ENCODE results near the gene RFNG.

RFNG gene

DNA sequence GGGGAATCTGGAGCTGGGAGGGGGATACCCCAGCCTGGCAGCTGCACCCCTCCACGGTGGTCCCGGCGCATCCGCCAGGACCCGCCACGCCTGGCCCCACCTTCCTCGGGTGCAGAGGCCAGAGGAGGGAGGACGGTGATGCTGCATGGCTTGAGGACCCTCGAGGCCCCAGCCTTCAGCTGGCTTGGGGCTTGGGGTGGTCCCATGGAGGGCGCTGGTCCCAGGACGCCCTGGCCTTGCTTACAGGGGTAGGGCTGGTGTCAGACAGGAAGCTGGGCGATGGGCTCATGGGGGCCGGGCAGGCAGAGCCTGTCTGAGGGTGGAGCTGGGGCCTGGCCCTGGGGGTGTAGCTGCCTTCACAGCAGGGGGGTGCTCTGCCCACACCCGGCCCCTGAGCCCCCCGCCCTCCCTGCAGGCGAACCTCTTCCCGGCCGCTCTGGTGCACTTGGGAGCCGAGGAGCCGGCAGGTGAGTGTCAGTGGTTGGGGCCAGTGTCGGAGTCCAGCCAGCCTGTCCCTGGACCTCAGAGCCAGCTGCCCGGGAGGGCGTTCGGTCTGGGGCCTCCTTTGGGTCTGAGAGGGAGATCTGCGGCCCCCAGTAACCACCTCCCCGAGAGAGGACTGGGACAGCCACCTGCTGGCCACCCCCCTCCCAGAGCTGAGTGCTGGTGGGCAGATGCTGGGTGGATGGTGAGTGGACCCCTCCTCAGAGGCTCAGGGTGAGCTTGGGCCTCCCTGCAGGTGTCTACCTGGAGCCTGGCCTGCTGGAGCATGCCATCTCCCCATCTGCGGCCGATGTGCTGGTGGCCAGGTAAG lies 35.3 kb downstream of the RFNG start:
- Mint-ChIP-seq H3K27me3 (no peaks in the 10 kb centered on the region), H3K4me3 (no peak overlapping the region), H3K27ac (no peak overlapping the region), H3K36me3 (ENCODE audit: low read depth) (peaks cover 4% of the 10 kb centered on the region), H3K4me1 (peaks cover 3% of the 10 kb centered on the region), H3K9me3 (no peaks in the 10 kb centered on the region)
- no peak for DNase-seq
- ATAC-seq = no peak

DNA sequence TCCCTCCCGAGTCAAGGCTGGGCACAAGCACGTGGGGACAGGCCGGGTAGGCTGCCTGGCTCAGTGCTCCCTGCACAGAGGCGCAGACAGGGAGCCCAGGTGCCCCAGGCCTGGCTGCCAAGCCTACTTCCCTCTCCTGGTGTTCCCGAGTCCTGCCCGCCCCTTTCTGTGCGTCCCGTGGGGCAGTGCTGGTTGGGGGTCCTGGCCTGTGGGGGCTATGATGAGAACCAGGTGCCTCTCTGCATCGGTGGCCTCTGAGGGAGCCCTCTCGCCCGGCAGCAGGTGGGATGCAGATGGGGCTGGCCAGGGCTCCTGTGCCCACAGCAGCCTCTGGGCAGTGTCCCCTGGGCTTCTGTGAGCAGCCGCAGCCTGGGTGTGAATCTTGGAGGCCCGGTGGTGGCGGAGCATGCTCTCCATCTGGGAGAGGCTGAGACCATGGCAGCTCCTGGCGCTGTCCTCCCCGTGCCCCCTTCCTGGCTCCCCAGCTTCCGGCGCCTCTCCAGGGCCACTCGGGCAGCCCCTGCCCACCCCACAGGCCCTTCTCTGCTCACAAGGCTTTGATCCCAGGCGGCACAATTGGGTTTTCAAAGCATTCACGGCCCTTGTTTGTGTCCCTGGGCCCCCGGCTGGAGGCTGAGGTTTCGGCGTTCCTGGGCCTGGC lies 36.2 kb downstream of the RFNG start:
- Mint-ChIP-seq H3K4me1 (no peaks in the 10 kb centered on the region), H3K27ac (no peak overlapping the region), H3K9me3 (no peaks in the 10 kb centered on the region), H3K36me3 (ENCODE audit: low read depth) (peaks cover 4% of the 10 kb centered on the region), H3K27me3 (no peaks in the 10 kb centered on the region), H3K4me3 (no peak overlapping the region)
- DNase-seq (no peak), ATAC-seq (no peak)

DNA sequence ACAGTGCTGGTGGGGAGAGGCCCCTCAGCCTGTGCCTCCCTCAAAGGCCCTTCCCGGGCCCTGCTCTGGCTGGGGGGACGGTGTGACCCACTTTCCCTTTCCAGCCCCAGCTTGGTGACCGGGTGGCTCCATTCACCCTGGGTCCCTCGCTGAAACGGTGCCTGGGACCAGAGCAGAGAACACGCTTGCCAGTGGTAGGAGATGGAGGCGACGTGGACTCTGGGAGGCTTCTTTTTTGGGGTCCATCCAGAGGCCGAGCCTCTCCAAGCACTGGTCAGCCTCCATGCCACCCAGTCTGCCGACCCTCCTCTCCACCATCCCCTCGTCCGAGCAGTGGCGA lies 36.7 kb downstream of the RFNG start:
- no peak overlapping the region for H3K27ac Mint-ChIP-seq
- H3K4me3 Mint-ChIP-seq = no peak overlapping the region
- no peaks in the 10 kb centered on the region for H3K27me3 Mint-ChIP-seq
- ATAC-seq (no peak), DNase-seq (no peak)
- no peaks in the 10 kb centered on the region for H3K4me1 Mint-ChIP-seq
- H3K9me3 Mint-ChIP-seq = no peaks in the 10 kb centered on the region
- H3K36me3 Mint-ChIP-seq (ENCODE audit: low read depth) = peaks cover 4% of the 10 kb centered on the region

DNA sequence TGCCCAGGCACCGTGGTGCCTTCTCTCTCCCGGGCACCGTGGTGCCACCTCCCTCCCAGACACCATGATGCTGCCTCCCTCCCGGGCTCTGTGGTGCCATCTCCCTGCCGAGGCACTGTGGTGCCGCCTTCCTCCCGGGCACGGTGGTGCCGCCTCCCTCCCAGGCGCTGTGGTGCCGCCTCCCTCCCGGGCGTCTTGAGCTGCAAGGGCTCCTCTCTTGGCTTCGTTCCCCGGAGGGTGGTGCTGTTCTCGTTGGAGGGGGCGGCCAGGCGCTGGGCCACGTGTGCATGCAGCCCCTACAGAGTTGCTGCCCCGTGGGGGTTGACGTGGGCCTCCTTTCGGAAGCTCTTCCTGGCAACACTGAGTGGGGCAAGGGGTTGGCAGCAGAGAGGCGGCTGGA lies 37.2 kb downstream of the RFNG start:
- Mint-ChIP-seq H3K36me3 (ENCODE audit: low read depth) (peaks cover 4% of the 10 kb centered on the region), H3K9me3 (no peaks in the 10 kb centered on the region), H3K4me3 (no peak overlapping the region), H3K4me1 (peaks cover 4% of the 10 kb centered on the region), H3K27me3 (no peaks in the 10 kb centered on the region), H3K27ac (no peak overlapping the region)
- DNase-seq (no peak), ATAC-seq (no peak)

DNA sequence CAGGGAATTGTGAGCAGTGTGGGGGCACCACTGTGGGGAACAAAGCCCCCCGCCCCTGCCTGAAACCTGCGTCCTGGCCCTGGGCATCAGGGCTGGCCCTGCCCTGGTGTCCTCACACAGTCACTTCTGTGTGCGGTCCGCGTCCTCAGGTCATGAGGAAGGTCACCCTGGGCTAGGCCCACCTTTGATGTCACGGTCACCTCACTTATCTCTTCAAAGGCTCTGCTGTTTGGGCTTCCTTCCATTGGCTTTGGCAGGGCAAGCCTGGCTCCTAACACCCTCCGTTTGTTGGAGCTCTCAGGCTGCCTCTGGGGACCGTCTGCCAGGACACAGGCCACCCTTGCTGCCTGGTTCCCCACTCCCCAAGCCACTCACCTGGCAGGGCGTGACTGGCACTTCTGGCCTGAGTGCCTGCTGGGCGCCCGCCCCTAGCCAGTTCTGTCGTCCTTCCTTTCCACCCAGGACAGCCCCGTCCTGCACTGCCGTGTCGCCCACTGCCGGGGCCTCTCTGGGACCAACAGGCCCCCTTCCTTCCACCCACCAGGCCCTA lies 37.8 kb downstream of the RFNG start:
- no peak overlapping the region for H3K4me3 Mint-ChIP-seq
- no peaks in the 10 kb centered on the region for H3K9me3 Mint-ChIP-seq
- no peak for DNase-seq
- no peaks in the 10 kb centered on the region for H3K27me3 Mint-ChIP-seq
- H3K27ac Mint-ChIP-seq = no peak overlapping the region
- H3K36me3 Mint-ChIP-seq (ENCODE audit: low read depth) = peaks cover 4% of the 10 kb centered on the region
- peaks cover 4% of the 10 kb centered on the region for H3K4me1 Mint-ChIP-seq
- ATAC-seq = no peak

DNA sequence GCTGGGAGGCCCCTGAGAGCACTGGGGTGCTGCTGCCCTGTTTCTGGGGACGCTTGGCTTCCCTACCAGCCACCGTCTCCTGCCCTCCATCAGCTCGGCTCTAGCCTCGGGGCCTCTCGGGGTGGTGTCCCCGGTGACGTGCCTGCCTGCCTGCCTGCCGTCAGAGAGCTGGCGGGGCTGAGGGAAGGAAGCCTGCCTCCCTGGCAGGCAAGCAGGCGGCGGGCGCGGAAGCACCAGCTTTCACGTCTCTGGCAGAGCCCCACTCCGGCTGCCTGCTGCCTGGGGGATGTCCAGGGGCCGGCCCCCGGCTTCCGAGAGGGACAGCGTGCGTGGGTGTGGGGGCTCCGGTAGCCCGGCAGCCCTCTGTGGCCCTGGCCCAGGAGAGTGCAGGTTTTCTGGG lies 38.3 kb downstream of the RFNG start:
- H3K4me1 Mint-ChIP-seq = peaks cover 4% of the 10 kb centered on the region
- H3K9me3 Mint-ChIP-seq = no peaks in the 10 kb centered on the region
- DNase-seq (no peak), ATAC-seq (no peak)
- no peak overlapping the region for H3K4me3 Mint-ChIP-seq
- H3K27ac Mint-ChIP-seq = no peak overlapping the region
- H3K27me3 Mint-ChIP-seq = no peaks in the 10 kb centered on the region
- no peaks in the 10 kb centered on the region for H3K36me3 Mint-ChIP-seq (ENCODE audit: low read depth)

DNA sequence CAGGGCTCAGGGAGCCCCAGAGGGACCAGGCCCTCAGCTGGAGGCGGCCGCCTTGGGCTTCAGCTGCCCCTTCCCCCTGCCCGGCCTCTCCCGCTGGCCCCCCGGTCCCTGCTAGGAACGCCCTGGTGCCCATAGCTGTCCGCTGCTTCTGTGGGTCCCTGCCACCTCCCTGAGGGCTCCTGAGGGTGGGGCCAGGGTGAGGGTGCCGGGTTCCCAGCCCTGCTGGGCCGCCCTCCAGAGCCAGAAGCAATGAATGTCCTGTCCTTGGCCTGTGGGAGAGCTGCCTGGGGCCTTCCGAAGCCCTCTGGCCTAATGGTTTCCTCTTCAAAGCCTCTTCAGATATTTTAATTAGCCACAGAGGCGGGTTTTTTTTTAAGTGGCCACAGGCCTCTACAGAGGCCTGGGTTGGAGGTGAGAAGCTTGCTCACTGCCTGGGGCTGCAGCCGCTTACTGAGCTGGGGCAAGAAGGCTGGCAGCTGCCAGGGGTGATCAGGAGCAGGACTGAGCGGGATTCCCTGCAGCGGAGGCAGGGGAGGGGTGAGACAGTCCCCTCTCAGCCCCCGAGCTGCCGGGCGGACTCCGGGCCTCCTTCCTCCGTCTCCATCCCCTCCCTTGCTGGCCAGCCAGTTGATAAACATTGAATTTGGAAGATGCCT lies 38.8 kb downstream of the RFNG start:
- Mint-ChIP-seq H3K27ac (no peak overlapping the region), H3K9me3 (no peaks in the 10 kb centered on the region), H3K36me3 (ENCODE audit: low read depth) (no peaks in the 10 kb centered on the region), H3K27me3 (no peaks in the 10 kb centered on the region), H3K4me1 (peaks cover 4% of the 10 kb centered on the region), H3K4me3 (no peak overlapping the region)
- DNase-seq = no peak
- no peak for ATAC-seq

DNA sequence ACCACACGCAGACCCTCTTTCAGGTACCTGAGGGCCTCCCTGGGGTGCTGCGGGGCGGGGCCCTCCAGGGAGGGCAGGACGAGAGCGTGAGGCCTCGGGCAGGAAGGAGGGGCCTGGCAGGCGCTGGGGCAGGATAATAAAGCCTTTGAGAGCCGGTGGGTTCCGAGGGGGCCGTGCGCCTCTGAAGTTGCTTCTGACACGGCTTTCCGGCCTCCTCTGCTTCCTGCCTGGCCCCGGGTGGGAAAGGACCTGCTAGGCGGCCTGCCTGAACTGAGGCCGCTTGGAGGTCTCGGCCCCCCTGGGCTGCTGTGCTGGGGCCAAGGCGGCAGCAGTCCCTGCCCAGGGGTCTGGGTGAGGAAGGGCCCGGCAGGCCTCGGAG lies 39.4 kb downstream of the RFNG start:
- DNase-seq (no peak), ATAC-seq (no peak)
- no peaks in the 10 kb centered on the region for H3K27me3 Mint-ChIP-seq
- H3K9me3 Mint-ChIP-seq = no peaks in the 10 kb centered on the region
- H3K4me3 Mint-ChIP-seq = no peak overlapping the region
- peaks cover 4% of the 10 kb centered on the region for H3K4me1 Mint-ChIP-seq
- H3K27ac Mint-ChIP-seq = no peak overlapping the region
- H3K36me3 Mint-ChIP-seq (ENCODE audit: low read depth) = no peaks in the 10 kb centered on the region

DNA sequence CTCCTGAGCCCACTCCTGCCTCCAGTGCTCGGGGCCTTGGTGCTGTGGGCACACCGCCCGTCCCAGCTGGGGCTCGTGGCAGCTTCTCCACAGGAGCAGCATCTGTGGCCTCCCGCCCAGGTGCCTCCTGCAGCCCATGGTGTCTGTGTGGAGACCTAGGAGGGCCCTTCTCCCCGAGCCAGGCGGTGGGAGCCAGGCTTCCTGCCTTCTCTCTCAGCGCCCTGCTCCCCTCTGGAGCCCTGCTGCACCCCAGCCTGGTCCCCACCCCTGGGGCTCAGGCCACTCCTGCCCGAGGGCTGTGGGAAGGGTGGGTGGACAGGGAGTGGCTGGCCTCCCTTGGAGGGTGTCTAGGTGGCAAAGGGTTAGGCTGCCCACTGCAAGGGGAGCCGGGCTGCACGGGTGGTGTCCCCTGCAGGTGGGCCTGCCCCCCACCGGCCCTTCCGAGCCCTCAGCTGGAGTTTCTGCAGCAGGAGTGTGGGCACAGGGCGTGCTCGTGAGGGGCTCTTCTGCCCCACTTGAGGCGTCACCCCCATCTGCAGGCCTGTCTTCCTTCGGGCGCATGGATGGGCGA lies 39.9 kb downstream of the RFNG start:
- peaks cover 4% of the 10 kb centered on the region for H3K4me1 Mint-ChIP-seq
- no peaks in the 10 kb centered on the region for H3K27me3 Mint-ChIP-seq
- no peaks in the 10 kb centered on the region for H3K9me3 Mint-ChIP-seq
- H3K36me3 Mint-ChIP-seq (ENCODE audit: low read depth) = no peaks in the 10 kb centered on the region
- ATAC-seq (no peak), DNase-seq (no peak)
- H3K4me3 Mint-ChIP-seq = no peak overlapping the region
- no peak overlapping the region for H3K27ac Mint-ChIP-seq

DNA sequence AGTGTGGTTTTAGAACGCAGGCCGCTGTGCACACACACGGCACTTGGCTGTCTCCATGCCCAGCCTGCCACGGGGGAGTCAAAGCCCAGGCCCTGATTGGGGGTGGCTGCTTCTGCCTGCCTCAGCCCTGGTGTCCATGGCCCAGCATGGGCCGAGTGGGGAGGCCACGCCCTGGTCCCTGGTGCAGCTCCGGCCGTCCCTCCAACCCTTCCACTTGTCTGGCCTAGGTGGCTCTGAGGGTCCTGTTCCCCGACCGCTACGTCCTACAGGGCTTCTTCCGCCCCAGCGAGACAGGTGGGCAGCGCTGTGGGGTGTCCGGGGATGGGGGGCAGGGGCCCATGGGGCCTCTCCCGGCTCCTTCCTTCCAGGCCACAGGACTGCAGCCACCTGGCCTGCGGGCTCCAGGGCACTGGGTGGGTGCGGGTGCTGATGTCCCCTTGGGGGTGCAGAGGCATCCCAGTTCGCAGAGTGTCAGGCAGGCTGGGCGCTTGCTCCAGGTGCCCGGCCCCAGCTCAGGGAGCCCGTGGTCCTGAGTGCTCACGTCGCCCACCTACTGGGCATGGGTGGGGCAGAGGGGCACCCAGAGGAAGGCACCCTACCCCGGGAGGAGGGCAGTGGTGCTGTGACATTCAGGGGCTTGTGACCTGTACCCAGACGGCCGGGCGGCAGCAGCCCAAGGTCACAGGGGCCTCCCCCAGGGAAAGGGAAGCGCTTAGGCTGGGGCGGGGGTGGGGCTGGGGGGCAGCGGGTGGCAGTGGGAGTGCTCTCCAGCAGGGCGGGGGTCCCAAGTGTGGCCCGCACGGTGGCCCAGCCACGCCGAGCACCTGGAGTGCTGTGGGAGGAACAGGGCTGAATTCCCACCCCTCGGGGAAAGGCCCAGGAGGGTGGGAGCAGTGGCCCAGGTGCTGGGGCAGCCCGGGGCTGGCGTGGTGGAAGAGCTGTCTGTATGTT lies 40.8 kb downstream of the RFNG start:
- Mint-ChIP-seq H3K36me3 (ENCODE audit: low read depth) (no peaks in the 10 kb centered on the region), H3K4me3 (no peak overlapping the region), H3K27me3 (no peaks in the 10 kb centered on the region), H3K9me3 (no peaks in the 10 kb centered on the region), H3K27ac (no peak overlapping the region), H3K4me1 (peaks cover 8% of the 10 kb centered on the region)
- ATAC-seq (no peak), DNase-seq (no peak)

DNA sequence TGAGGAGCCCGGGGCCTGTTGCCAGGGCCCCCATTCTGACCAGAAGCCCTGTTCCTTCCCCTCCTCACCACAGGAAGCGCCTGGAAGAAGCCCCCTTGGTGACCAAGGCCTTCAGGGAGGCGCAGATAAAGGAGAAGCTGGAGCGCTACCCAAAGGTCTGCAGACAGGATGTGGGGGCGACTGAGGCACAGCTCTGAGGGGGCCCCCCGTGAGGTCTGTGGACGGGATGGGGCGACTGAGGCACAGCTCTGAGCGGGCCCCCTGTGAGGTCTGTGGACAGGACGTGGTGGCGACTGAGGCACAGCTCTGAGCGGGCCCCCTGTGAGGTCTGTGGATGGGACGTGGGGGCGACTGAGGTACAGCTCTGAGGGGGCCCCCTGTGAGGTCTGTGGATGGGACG lies 42.2 kb downstream of the RFNG start:
- DNase-seq (peak; percentile 33), ATAC-seq (peak; percentile 47)
- Mint-ChIP-seq H3K27ac (no peak overlapping the region), H3K27me3 (no peaks in the 10 kb centered on the region), H3K4me1 (peaks cover 9% of the 10 kb centered on the region), H3K9me3 (no peaks in the 10 kb centered on the region), H3K4me3 (no peak overlapping the region), H3K36me3 (ENCODE audit: low read depth) (no peaks in the 10 kb centered on the region)

DNA sequence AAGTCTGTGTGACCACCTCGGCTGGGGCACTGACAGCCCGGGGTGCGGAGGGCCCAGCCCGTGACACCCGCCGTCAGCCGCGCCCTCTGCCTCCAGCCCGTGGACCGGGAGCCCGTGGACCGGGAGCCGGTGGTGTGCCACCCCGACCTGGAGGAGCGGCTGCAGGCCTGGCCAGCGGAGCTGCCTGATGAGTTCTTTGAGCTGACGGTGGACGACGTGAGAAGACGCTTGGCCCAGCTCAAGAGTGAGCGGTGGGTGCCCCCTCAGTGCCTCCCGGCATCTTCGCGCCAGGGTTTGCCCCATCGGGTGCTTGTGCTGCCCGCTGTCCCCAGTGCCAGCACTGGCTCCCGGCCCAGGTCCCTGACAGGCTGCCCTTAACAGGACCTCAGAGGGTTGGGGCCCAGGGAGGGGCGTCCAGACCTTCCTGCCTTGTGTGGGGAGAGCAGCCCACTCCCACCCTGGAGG lies 42.6 kb downstream of the RFNG start:
- DNase-seq = no peak
- ATAC-seq = no peak
- H3K27me3 Mint-ChIP-seq = no peaks in the 10 kb centered on the region
- no peak overlapping the region for H3K27ac Mint-ChIP-seq
- H3K9me3 Mint-ChIP-seq = no peaks in the 10 kb centered on the region
- H3K36me3 Mint-ChIP-seq (ENCODE audit: low read depth) = no peaks in the 10 kb centered on the region
- H3K4me3 Mint-ChIP-seq = no peak overlapping the region
- peaks cover 10% of the 10 kb centered on the region for H3K4me1 Mint-ChIP-seq

DNA sequence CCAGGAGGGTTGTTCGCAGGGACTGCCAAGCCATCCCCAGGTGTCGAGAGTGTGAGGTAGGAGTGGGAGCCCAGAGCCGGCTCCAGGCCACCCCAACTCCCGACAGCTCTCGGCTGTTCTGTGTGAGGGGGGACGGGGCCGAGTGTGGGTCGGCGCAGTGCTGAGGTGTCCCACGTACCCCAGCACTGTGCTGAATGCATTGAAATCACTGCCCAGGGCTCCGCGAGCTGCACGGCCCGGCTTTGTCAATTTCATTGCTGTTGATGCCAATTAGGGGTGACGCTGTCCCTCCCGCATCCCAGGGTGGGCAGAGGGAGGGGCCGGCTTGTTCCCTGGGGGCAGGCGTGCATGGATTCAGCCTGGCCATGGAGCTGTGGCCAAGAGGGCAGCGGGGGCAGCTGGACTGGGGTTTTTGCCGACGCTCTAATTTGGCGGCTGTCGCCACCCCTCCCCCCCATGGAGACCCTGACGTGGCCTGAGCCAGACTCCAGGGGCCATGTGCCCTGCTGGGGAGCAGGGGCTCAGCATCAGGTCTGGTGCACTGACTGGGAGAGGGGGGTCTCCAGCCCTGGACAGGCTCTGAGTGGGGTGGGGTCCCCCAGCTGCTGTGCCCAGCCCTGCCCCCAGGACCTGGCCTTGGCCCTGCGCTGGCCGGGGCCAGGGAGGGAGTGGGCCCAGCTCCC lies 43.2 kb downstream of the RFNG start:
- Mint-ChIP-seq H3K4me1 (peaks cover 15% of the 10 kb centered on the region), H3K36me3 (ENCODE audit: low read depth) (no peaks in the 10 kb centered on the region), H3K4me3 (no peak overlapping the region), H3K27me3 (no peaks in the 10 kb centered on the region), H3K9me3 (no peaks in the 10 kb centered on the region), H3K27ac (no peak overlapping the region)
- ATAC-seq (no peak), DNase-seq (no peak)
